GM12801 (cell line): Measurements from ENCODE around the gene NOTCH4.

Experiments
- TF ChIP-seq, protein P1 (sequence below): IDR thresholded peaks from one replicate; pipeline ENCODE4 v1.5.1; 2011; ENCODE audit warnings: control low read depth; ENCODE audit not compliant: insufficient read length; ENCODE audit errors: extremely low read depth

The NOTCH4 gene

DNA sequence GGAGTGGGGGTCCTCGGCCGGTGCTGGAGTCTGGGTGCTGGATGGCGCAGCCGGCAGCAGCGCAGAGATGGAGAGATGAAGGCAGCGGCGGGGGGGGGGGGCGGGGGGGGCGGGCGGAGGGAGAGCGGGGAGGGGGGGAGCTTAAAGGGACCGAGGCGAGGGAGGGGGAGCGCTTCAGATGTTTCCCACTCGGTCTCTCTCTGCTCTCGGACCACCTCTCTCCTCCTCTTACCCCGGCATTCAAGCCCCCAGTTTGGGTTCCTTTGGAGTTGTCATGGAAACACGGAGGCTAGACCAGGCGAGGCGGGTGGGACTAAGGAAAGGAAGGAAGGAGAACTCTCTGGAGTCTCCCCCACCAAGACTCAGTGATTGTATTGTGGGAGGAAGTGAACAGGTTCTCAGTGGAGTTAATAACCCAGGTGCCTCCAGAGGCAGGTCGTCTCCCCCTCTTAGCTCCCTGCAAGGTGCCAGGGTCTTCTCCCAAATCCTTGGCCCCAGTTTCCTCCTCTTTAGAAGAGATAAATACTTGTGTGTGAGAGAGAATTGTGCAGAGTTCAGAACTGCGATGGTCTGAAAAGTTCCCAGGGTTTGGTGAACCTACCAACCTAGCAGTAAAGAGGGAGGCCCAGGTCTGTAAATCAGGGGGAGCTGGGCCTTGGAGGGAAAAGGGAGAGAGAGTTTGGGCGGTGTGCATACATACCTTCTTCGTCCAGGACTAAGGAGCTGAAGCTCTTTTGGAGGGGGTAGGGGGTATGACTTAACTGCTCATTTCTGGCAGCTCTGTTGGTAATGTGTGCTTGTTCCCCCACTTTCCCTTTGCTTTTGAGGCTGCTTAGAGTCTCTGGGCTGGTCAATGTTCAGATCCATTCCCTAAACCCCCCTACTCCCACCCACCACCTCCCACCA lies 71.8 kb downstream of the NOTCH4 start, which contains the start of gene PRRT1:
TSS of gene PRRT1 (minus strand) at position 77 of the 906 bp plus-strand sequence. CDS start 112 bp downstream, outside the sequence.
- TF ChIP-seq, protein P1, sequence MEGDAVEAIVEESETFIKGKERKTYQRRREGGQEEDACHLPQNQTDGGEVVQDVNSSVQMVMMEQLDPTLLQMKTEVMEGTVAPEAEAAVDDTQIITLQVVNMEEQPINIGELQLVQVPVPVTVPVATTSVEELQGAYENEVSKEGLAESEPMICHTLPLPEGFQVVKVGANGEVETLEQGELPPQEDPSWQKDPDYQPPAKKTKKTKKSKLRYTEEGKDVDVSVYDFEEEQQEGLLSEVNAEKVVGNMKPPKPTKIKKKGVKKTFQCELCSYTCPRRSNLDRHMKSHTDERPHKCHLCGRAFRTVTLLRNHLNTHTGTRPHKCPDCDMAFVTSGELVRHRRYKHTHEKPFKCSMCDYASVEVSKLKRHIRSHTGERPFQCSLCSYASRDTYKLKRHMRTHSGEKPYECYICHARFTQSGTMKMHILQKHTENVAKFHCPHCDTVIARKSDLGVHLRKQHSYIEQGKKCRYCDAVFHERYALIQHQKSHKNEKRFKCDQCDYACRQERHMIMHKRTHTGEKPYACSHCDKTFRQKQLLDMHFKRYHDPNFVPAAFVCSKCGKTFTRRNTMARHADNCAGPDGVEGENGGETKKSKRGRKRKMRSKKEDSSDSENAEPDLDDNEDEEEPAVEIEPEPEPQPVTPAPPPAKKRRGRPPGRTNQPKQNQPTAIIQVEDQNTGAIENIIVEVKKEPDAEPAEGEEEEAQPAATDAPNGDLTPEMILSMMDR, result no peak

DNA sequence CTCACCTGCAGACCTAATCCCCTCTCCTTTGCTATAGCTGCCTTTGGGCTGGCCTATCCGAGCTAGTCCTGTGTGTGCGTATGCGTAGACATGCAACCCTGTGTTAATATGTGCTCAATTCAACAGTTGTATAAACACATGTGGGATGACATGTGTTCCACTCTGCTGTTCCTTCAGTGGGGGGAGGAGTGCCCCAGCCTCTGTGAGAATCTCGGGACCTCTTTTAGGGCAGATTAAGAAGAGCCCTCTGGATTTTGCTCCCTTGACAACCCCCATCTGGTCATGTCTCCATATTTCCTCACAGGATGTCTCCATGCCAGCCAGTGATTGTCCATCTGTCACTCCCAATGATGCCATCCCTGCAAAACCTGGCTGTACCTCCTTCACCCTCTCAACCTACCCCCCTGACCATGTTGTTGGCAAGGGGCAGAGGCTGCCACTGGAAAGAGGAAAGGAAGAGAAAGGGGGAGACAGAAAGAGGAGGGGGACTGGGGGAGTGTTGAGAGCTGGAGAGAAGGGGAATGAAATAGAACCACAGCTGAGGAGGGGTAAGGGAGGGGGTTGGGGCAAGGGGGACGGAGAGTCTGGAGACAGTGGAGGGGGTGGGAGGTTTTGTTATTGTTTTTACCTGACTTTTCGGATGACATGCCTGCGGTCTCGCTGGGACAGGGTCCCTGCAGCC lies 72.5 kb downstream of the NOTCH4 start:
- TF ChIP-seq, protein P1, result no peak

DNA sequence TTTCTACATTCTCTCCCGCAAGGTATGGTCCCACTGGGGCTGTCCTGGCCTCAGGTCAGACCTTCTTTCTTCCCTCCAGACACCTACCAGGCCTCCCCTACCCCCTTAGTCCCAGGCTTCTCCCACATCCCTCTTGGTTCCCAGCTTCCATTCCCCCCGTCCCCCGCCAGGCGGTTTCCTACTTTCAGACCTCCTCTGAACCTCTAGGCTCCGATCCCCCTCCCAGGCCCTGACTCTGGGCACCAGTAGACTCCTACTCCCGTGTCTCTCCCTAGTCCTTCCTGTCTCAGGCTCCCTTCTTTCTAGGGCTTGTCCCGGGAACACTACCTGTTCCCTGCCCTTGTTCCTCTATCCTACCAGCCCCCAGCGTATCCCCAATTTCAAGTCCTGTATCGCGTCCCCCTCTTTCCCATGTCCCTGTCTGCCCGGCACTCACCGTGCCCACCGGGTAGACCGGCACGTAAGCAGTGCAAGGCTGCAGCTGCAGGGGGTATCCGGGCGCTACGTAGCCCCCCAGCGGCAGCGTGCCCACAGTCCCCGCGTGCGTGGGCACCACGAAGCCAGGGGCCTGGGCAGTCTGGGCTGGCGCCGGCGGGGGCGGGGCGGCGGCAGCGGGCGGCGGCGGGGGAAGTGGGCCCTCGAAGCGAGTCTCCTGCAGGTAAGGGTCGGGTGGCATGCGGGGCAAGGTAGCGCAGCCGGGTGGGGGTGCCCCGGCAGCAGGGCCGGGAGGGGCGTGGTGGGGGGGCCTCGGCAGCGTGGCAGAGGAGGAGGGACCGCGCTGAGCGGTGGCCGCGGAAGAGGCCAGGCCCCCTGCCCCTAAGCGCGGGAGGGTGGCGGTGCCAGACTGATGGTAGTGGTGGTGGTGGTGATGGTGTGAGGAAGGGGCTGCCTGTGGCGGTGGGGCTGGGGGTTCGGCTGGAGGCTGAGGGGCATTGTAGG lies 73.7 kb downstream of the NOTCH4 start:
- TF ChIP-seq, protein P1, result no peak

DNA sequence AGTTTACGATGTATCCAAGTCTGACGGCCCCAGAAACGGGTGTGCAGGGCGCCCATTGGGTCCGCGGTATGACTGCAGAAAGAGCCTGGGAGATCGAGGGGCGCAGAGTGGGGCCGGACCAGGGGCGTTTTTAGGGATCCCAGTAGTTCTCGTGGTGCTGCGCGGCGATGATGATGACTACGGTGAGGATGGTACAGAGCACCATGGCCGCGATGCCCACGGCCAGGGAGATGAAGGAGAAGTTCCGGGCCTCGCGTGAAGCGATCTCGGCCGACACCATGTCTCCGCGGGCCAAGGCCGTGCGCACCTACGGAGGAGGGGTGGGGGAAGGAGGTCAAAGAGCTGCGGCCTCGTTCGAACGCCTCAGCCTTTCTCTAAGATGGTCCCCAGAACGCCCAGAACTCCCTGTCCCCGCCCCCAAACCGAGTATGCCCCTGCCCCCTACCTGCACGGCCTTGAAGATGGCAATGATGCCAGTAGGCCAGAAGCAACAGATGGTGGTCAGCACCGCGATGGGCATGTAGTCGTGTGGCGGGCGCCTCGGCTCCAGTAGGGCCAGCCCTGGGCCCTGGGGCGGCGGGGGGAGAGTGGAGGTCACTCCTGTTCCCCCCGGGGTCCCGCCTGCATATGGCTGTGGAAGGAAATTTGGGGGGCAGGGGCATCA lies 74.6 kb downstream of the NOTCH4 start:
- TF ChIP-seq, protein P1, result no peak

DNA sequence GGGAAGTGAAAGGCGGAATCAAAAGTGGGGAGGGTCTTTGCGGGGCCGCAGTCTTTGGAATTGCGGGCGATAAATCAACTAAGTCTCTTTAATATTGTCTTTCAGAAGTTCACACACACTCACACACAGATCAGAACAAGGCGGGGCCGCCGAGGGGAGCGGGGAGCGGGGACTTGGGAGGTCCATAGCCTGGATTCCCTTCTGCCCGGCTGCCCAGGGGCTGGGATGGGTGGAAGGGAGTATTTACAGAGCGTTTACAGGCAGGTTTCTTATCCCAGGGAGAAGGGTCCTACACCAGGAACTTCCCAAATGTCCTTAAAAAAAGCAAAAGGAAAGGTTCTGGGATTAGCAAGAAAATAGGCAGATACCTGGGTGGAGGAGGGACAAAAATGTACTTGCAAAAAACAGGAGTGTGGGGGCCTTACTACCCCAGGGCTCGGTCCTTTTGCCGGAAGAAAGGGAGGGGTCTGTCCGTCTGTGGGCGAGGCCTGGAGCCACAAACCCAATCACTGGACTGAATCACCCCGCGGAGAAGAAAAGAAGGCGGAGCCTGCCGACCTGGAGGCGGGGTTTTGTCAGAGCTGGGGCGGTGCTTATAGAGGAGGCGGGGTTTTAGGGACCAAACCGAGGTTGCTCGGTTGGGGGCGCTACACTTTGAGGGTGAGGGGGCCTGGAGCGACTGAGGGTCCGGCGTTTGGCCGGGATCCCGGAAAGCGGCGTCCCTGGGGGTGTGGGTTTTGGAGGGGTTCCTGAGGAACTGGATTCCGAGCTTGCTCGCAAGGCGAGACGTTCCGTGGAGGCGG lies 75.4 kb downstream of the NOTCH4 start:
- TF ChIP-seq, protein P1, result no peak

DNA sequence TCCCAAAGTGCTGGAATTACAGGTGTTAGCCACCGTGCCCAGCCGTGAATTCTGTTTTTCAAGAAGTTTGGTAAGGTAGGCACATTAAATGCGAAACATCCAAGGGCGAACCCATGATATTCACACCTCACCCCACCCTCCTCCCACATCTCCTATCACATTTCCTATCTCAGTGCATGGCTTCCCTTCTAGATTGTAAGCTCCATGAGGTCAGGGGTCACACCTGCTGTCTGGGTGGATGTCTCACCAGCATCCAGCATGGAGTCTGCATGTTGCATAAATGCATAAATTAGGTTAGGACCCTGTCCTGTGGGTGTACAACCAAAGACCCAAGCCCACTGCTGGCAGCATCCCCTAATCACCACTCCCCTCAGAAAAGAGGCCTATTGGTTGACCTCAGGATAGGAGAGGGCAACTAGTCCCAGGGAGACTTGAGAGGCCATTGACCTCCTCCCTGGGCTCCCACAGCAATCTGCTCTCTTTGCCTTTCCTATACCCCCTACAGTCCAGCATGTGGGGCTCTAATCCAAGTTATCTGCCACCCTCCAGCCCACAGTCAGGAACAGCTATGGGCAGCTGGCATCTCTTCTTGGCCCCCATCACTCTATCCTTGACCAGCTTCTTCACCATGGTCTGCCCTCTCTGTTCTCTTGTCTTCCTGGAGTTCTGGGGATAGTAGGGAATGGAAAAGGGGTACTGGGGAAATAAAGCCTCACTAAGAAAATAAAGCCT lies 76.3 kb downstream of the NOTCH4 start:
- TF ChIP-seq, protein P1, result no peak
